ENCODE measurements around the gene GRID2.
"Not testable (repeated sequence)": the region's sequence is repeated elsewhere in the genome, so short reads cannot be mapped to it uniquely, and the experiment has no call there.

GRID2 gene

DNA sequence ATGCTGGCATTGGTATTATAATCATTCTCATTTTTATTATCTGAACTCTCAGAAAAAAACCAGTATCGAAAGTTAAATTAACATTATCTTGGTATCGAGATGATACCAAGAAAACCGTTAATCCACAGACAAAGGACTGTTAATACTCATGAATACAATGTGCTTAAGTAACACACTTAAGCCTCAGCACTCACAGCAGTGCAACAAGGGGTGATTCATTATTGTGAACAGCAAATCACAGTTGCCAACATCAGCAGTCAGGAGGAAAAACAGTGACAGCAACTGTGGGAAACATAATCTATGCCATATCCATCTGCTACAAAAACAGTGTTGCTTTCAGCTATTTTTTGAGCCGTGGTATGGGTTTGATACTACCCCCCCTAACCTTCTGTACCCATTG is 1313.8 kb downstream of the GRID2 start:
- no peaks in the 10 kb centered on the region for H3K4me1 Mint-ChIP-seq
- H3K27ac Mint-ChIP-seq = no peak overlapping the region
- H3K9me3 Mint-ChIP-seq = no peaks in the 10 kb centered on the region
- no peaks in the 10 kb centered on the region for H3K36me3 Mint-ChIP-seq
- H3K27me3 Mint-ChIP-seq = no peaks in the 10 kb centered on the region
- ATAC-seq = no peak
- H3K4me3 Mint-ChIP-seq = no peak overlapping the region

- no peak for ATAC-seq
- no peaks in the 10 kb centered on the region for H3K4me1 Mint-ChIP-seq
Measured at GRCh38 chr4:93633721-93634120, 1330.0 kb downstream of the GRID2 start.

GRCh38 chr4:93635943-93636342 is 1332.2 kb downstream of the GRID2 start:
- Mint-ChIP-seq H3K27ac (no peak overlapping the region), H3K4me3 (no peak overlapping the region), H3K9me3 (peaks cover 5% of the 10 kb centered on the region), H3K4me1 (no peaks in the 10 kb centered on the region), H3K36me3 (no peaks in the 10 kb centered on the region), H3K27me3 (no peaks in the 10 kb centered on the region)
- no peak for ATAC-seq

More at GRCh38 chr4:93633721-93634120, 1330.0 kb downstream of the GRID2 start:
- H3K36me3 Mint-ChIP-seq = no peaks in the 10 kb centered on the region
- no peak overlapping the region for H3K27ac Mint-ChIP-seq
- H3K4me3 Mint-ChIP-seq = no peak overlapping the region
- peaks cover 5% of the 10 kb centered on the region for H3K9me3 Mint-ChIP-seq
- no peaks in the 10 kb centered on the region for H3K27me3 Mint-ChIP-seq

DNA sequence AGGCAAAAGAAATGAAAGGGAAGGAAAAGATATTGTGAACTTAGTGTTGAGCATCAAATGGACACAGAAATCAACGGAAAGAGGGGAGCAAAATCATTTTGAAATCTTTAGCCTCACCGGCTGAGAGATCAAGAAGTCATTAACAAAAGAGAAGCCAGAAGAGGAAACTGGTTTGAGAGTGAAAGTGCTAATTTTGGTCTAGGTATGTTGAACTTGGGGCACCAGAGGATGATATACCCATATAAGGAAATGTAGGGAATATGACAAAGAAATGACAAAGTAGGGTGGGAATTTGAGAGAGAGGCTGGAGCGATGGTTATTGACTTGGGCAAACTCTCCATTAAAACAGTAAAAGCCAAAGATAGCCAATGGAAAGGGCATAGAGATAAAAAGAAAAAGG is 1341.4 kb downstream of the GRID2 start:
- Mint-ChIP-seq H3K4me3 (no peak overlapping the region), H3K27ac (no peak overlapping the region), H3K4me1 (no peaks in the 10 kb centered on the region), H3K9me3 (no peaks in the 10 kb centered on the region), H3K27me3 (no peaks in the 10 kb centered on the region), H3K36me3 (no peaks in the 10 kb centered on the region)
- no peak for ATAC-seq

- no peak for ATAC-seq
- Mint-ChIP-seq H3K9me3 (no peaks in the 10 kb centered on the region), H3K4me3 (no peak overlapping the region), H3K27ac (no peak overlapping the region), H3K4me1 (no peaks in the 10 kb centered on the region), H3K27me3 (no peaks in the 10 kb centered on the region), H3K36me3 (no peaks in the 10 kb centered on the region)
Measured at GRCh38 chr4:93646233-93646930, 1342.6 kb downstream of the GRID2 start.

DNA sequence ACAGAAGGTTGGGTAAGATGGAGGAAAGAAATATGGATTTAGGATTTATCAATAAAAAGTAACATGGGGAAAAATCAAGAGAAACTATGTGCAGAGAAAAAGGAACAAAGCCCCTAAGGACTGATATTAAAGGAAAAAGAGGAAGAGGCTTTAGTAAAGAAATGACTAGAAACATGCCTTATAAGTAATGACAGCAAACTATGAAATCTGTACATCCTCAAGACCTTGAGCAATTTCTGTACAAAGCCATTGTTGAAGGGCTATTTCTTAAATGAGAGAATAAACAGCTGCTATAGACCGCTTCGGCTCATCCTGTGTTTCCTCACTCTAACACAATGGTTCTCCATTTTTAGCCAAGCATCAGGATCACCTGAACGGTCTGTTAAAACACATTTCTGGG is 1344.5 kb downstream of the GRID2 start:
- H3K9me3 Mint-ChIP-seq = no peaks in the 10 kb centered on the region
- H3K27me3 Mint-ChIP-seq = no peaks in the 10 kb centered on the region

DNA sequence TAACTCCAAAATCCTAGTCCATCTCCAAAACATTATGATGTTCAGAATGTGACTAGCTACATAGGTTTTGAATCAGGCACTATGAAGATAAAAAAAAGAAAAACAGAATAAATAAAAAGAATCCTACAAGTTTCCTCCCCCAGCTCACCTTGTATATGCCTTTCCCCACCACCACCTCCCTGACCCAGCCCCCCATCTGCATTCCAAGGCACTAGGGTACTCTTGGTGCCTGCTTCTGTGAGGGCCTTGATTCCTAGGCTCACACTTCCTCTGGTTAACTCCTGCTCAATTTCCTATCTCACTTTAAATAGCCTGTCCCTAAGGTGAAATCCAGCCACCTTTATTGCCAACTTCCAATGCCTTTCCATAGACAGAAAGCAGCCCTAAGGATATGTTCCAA is 1346.1 kb downstream of the GRID2 start:
- Mint-ChIP-seq H3K27me3 (no peaks in the 10 kb centered on the region), H3K36me3 (no peaks in the 10 kb centered on the region), H3K4me1 (no peaks in the 10 kb centered on the region), H3K27ac (no peak overlapping the region), H3K9me3 (no peaks in the 10 kb centered on the region), H3K4me3 (no peak overlapping the region)
- ATAC-seq = no peak

More for the DNA sequence above, 1344.5 kb downstream of the GRID2 start:
- Mint-ChIP-seq H3K27ac (no peak overlapping the region), H3K4me3 (no peak overlapping the region), H3K36me3 (no peaks in the 10 kb centered on the region), H3K4me1 (no peaks in the 10 kb centered on the region)
- ATAC-seq = no peak

- no peaks in the 10 kb centered on the region for H3K36me3 Mint-ChIP-seq
- no peaks in the 10 kb centered on the region for H3K27me3 Mint-ChIP-seq
- H3K4me1 Mint-ChIP-seq = no peaks in the 10 kb centered on the region
- ATAC-seq = no peak
- no peak overlapping the region for H3K27ac Mint-ChIP-seq
- no peaks in the 10 kb centered on the region for H3K9me3 Mint-ChIP-seq
- H3K4me3 Mint-ChIP-seq = no peak overlapping the region
Measured at GRCh38 chr4:93654211-93654610, 1350.4 kb downstream of the GRID2 start.

DNA sequence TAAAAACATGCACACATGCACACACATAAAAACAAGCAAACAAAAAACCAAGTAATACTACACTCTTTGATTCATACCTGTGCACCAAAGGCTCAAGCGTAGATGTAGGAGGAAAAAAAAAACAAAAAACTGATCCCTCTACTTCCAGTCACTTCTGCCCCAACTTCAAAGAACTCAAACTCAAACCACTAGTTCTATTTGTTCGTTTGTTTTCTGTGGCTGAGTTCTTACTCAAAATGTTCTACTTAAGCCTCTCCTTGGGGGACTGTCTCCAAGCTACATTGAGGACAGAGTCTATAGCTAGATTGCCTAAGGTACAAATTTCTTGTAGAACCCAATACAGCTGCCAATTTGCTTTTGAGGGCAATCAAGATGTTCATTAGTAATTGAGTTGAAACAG is 1353.8 kb downstream of the GRID2 start:
- Mint-ChIP-seq H3K9me3 (no peaks in the 10 kb centered on the region), H3K4me1 (no peaks in the 10 kb centered on the region)
- no peak for ATAC-seq

GRCh38 chr4:93658443-93658842 is 1354.7 kb downstream of the GRID2 start:
- ATAC-seq = no peak
- Mint-ChIP-seq H3K36me3 (no peaks in the 10 kb centered on the region), H3K4me3 (no peak overlapping the region), H3K4me1 (no peaks in the 10 kb centered on the region), H3K9me3 (no peaks in the 10 kb centered on the region), H3K27me3 (no peaks in the 10 kb centered on the region), H3K27ac (no peak overlapping the region)

More for the DNA sequence above, 1353.8 kb downstream of the GRID2 start:
- no peak overlapping the region for H3K4me3 Mint-ChIP-seq
- no peaks in the 10 kb centered on the region for H3K36me3 Mint-ChIP-seq
- H3K27me3 Mint-ChIP-seq = no peaks in the 10 kb centered on the region
- no peak overlapping the region for H3K27ac Mint-ChIP-seq

GRCh38 chr4:93659629-93660028 is 1355.9 kb downstream of the GRID2 start:
- H3K36me3 Mint-ChIP-seq = no peaks in the 10 kb centered on the region

GRCh38 chr4:93660036-93660435 is 1356.3 kb downstream of the GRID2 start:
- no peak for ATAC-seq
- Mint-ChIP-seq H3K4me3 (no peak overlapping the region), H3K4me1 (no peaks in the 10 kb centered on the region), H3K9me3 (no peaks in the 10 kb centered on the region), H3K27ac (no peak overlapping the region), H3K27me3 (no peaks in the 10 kb centered on the region), H3K36me3 (no peaks in the 10 kb centered on the region)

More at GRCh38 chr4:93659629-93660028, 1355.9 kb downstream of the GRID2 start:
- no peaks in the 10 kb centered on the region for H3K4me1 Mint-ChIP-seq
- H3K9me3 Mint-ChIP-seq = no peaks in the 10 kb centered on the region
- no peak overlapping the region for H3K4me3 Mint-ChIP-seq
- ATAC-seq = no peak
- H3K27ac Mint-ChIP-seq = no peak overlapping the region
- no peaks in the 10 kb centered on the region for H3K27me3 Mint-ChIP-seq

DNA sequence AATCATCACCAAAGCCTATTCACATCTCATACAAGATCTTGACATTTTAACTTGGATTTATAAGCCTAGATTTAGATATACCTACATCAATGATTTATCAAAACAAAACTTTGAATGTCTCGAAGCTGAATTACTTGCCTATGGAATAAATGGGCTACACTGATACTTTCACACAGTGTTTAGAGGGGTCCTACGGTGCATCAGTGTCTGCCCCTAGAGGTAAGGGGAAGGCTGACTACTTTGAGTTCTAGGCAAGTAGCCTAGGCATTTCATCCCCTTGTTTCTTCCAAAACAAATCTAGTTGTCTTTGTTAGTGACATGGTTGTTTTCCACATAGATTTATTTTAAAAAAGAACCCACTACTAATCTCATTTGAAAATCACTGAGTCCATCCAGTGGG is 1366.7 kb downstream of the GRID2 start:
- H3K4me1 Mint-ChIP-seq = no peaks in the 10 kb centered on the region
- no peak for ATAC-seq
- no peaks in the 10 kb centered on the region for H3K27me3 Mint-ChIP-seq
- H3K27ac Mint-ChIP-seq = no peak overlapping the region
- no peaks in the 10 kb centered on the region for H3K9me3 Mint-ChIP-seq
- H3K36me3 Mint-ChIP-seq = no peaks in the 10 kb centered on the region
- no peak overlapping the region for H3K4me3 Mint-ChIP-seq

GRCh38 chr4:93671093-93671492 is 1367.3 kb downstream of the GRID2 start:
- no peak overlapping the region for H3K27ac Mint-ChIP-seq
- ATAC-seq = no peak
- H3K4me3 Mint-ChIP-seq = no peak overlapping the region
- no peaks in the 10 kb centered on the region for H3K4me1 Mint-ChIP-seq
- no peaks in the 10 kb centered on the region for H3K36me3 Mint-ChIP-seq
- H3K27me3 Mint-ChIP-seq = no peaks in the 10 kb centered on the region
- no peaks in the 10 kb centered on the region for H3K9me3 Mint-ChIP-seq

DNA sequence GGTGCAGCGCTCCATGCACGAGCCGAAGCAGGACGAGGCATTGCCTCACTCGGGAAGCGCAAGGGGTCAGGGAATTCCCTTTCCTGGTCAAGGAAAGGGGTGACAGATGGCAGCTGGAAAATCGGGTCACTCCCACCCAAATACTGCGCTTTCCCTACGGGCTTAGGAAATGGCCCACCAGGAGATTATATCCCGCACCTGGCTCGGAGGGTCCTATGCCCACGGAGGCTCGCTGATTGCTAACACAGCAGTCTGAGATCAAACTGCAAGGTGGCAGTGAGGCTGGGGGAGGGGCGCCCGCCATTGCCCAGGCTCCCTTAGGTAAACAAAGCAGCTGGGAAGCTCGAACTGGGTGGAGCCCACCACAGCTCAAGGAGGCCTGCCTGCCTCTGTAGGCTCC is 1373.2 kb downstream of the GRID2 start:
- H3K4me1 Mint-ChIP-seq = not testable (repeated sequence)

GRCh38 chr4:93684571-93684970 is 1380.8 kb downstream of the GRID2 start:
- no peak for ATAC-seq
- Mint-ChIP-seq H3K4me1 (no peaks in the 10 kb centered on the region), H3K27ac (no peak overlapping the region), H3K9me3 (no peaks in the 10 kb centered on the region), H3K36me3 (no peaks in the 10 kb centered on the region), H3K4me3 (no peak overlapping the region), H3K27me3 (no peaks in the 10 kb centered on the region)

More for the DNA sequence above, 1373.2 kb downstream of the GRID2 start:
- H3K27ac Mint-ChIP-seq, ATAC-seq, H3K27me3 Mint-ChIP-seq, H3K4me3 Mint-ChIP-seq, H3K36me3 Mint-ChIP-seq, H3K9me3 Mint-ChIP-seq: not testable (repeated sequence)

All from stimulated activated memory B cell treated with anti-CD40 and anti-IgM and Interleukin-4, amounts not matched to agents 10 μg/mL and 1 μg/mL and 100 μg/mL, for 72 hours (primary cell).